ENCODE measurements around the gene C12orf57. TPM values are rescaled to one million over a fixed set of nuclear protein-coding genes. Genes with fewer than 3 reads are reported as not detected.
A peak's percentile ranks its signal among the peaks of the same experiment; 100 is the strongest.

C12orf57 gene
- total and polyA plus RNA-seq, 2 of the 13 experiments (the other 11 are each of a cell fraction or from before 2014, with no cell fraction given) = 84.0 to 287 TPM

- peak; percentile 39; the same call in 1 of the 2 replicates for TF ChIP-seq ZNF350 (CRISPR knock-in tag; IDR thresholded peaks at IDR 0.05; ENCODE audit: borderline replicate concordance, low read depth)
- TF ChIP-seq MYC (CRISPR knock-in tag; IDR thresholded peaks at IDR 0.05; ENCODE audit: borderline replicate concordance) = peak; percentile 21; the same call in 1 of the 2 replicates
- TF ChIP-seq KDM2A (CRISPR knock-in tag; IDR thresholded peaks at IDR 0.05; ENCODE audit: borderline replicate concordance, low read depth) = peak; percentile 65; the same call in 1 of the 2 replicates
- TF ChIP-seq, protein P1, sequence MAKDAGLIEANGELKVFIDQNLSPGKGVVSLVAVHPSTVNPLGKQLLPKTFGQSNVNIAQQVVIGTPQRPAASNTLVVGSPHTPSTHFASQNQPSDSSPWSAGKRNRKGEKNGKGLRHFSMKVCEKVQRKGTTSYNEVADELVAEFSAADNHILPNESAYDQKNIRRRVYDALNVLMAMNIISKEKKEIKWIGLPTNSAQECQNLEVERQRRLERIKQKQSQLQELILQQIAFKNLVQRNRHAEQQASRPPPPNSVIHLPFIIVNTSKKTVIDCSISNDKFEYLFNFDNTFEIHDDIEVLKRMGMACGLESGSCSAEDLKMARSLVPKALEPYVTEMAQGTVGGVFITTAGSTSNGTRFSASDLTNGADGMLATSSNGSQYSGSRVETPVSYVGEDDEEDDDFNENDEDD (CRISPR knock-in tag; IDR thresholded peaks at IDR 0.05; ENCODE audit: borderline replicate concordance) = no peak; the same call in 1 of the 2 replicates
- no peak for TF ChIP-seq ISL2 (CRISPR knock-in tag; IDR thresholded peaks at IDR 0.05)
- TF ChIP-seq POLR2G (IDR thresholded peaks at IDR 0.05; ENCODE audit: low read depth, low read length) = peak; percentile 59
- TF ChIP-seq CREM (IDR thresholded peaks at IDR 0.05) = peak; percentile 79
- no peak for TF ChIP-seq CREM (CRISPR knock-in tag; IDR thresholded peaks at IDR 0.05)
- TF ChIP-seq MED1 (CRISPR knock-in tag; IDR thresholded peaks at IDR 0.05) = peak; percentile 32; the same call in 1 of the 2 replicates
- peak; percentile 42; the same call in 1 of the 2 replicates for TF ChIP-seq DMAP1 (CRISPR knock-in tag; IDR thresholded peaks at IDR 0.05)
- no peak for TF ChIP-seq KLF16 (CRISPR knock-in tag; IDR thresholded peaks at IDR 0.05)
- TF ChIP-seq, protein P2, sequence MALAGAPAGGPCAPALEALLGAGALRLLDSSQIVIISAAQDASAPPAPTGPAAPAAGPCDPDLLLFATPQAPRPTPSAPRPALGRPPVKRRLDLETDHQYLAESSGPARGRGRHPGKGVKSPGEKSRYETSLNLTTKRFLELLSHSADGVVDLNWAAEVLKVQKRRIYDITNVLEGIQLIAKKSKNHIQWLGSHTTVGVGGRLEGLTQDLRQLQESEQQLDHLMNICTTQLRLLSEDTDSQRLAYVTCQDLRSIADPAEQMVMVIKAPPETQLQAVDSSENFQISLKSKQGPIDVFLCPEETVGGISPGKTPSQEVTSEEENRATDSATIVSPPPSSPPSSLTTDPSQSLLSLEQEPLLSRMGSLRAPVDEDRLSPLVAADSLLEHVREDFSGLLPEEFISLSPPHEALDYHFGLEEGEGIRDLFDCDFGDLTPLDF (CRISPR knock-in tag; IDR thresholded peaks at IDR 0.05) = no peak
- TF ChIP-seq ZBTB44 (CRISPR knock-in tag; IDR thresholded peaks at IDR 0.05) = no peak
- TF ChIP-seq ZNF703 (CRISPR knock-in tag; IDR thresholded peaks at IDR 0.05; ENCODE audit: borderline replicate concordance) = no peak
- no peak for TF ChIP-seq MNT (IDR thresholded peaks at IDR 0.05)
- no peak for TF ChIP-seq ZSCAN25 (CRISPR knock-in tag; IDR thresholded peaks at IDR 0.05)
- TF ChIP-seq CREB1 (IDR thresholded peaks at IDR 0.05) = peak; percentile 89
- TF ChIP-seq CREB1 (CRISPR knock-in tag; IDR thresholded peaks at IDR 0.05) = peak; percentile 93
- TF ChIP-seq, protein P3, sequence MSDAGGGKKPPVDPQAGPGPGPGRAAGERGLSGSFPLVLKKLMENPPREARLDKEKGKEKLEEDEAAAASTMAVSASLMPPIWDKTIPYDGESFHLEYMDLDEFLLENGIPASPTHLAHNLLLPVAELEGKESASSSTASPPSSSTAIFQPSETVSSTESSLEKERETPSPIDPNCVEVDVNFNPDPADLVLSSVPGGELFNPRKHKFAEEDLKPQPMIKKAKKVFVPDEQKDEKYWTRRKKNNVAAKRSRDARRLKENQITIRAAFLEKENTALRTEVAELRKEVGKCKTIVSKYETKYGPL (CRISPR knock-in tag; IDR thresholded peaks at IDR 0.05) = no peak
- peak; percentile 85 for TF ChIP-seq RFX3 (CRISPR knock-in tag; IDR thresholded peaks at IDR 0.05)
- TF ChIP-seq SIX1 (CRISPR knock-in tag; IDR thresholded peaks at IDR 0.05; ENCODE audit: borderline replicate concordance) = no peak
- TF ChIP-seq HNRNPH1 (optimal IDR thresholded peaks at IDR 0.05; ENCODE audit: low read depth, low read length) = no peak
- TF ChIP-seq ARNT (IDR thresholded peaks at IDR 0.05) = no peak
- TF ChIP-seq TP53 (CRISPR knock-in tag; conservative IDR thresholded peaks at IDR 0.05) = no peak
- TF ChIP-seq ZNF746 (CRISPR knock-in tag; IDR thresholded peaks at IDR 0.05) = no peak
These were observed 39.2 kb upstream of the C12orf57 start, which contains the start of gene LRRC23 (continued) for GRCh38 chr12:6904280-6905276.
